A549 (cell line): ENCODE data around the gene RRBP1.

Experiments used
- CBX2 ChIP-seq: fragments of 200-600 bp; sonication (generic); IDR thresholded peaks from 2 replicates; pipeline ENCODE4 v1.6.1; 2016; ENCODE audit warnings: low read depth, mild to moderate bottlenecking, borderline replicate concordance
- CBX8 ChIP-seq: fragments of 200-600 bp; sonication (generic); IDR thresholded peaks from 2 replicates; pipeline ENCODE4 v1.6.1; 2016
- CHD2 ChIP-seq: fragments of 150-350 bp; IDR thresholded peaks from 2 replicates; pipeline ENCODE4 v1.6.1; 2014; ENCODE audit warnings: low read length; ENCODE audit not compliant: partially characterized antibody
- CTCF ChIP-seq: fragments of >200 bp; sonication (Bioruptor Twin); formaldehyde crosslinking; IDR thresholded peaks from 3 replicates; pipeline ENCODE4 v1.5.1; 2016
- EP300 ChIP-seq, 2 experiments: fragments of >200 bp; sonication (Bioruptor Twin); formaldehyde crosslinking; IDR thresholded peaks; 2 replicates in 1 of 2; 3 replicates in 1 of 2; pipeline ENCODE4 v1.6.1; 2016 to 2017
- JUNB ChIP-seq: fragments of >200 bp; sonication (Bioruptor Twin); formaldehyde crosslinking; IDR thresholded peaks from 2 replicates; pipeline ENCODE4 v1.6.1; 2016
- POLR2A ChIP-seq: IDR thresholded peaks from 2 replicates; pipeline ENCODE4 v1.6.1; 2012; ENCODE audit warnings: mild to moderate bottlenecking, low read length
- RCOR1 ChIP-seq: fragments of 150-350 bp; IDR thresholded peaks from 2 replicates; pipeline ENCODE4 v1.6.1; 2014; ENCODE audit warnings: antibody characterized with exemption, low read length, low read depth
- TF ChIP-seq, protein P1 (sequence below): IDR thresholded peaks from 2 replicates; pipeline ENCODE4 v1.6.1; 2012

DNA sequence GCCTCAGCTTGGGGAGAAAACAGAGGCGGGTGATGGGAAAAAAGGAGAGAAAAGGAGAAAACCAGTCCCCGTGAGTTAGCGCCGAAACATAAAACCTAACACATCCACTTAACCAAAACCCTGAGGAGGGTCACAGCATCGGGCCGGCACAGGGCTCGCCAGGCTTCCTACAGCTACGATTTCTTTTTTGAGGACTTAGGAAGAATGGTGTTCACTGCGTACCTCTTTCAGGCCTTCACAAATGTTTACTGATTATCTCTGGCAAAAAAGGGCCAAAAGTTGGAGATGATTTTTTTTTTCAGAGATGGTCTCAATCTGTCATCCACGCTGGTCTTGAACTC lies 63.4 kb downstream of the RRBP1 start:
- TF ChIP-seq POLR2A, result no peak
- no peak for TF ChIP-seq CTCF
- no peak for TF ChIP-seq CHD2
- TF ChIP-seq EP300 (IDR thresholded peaks at IDR 0.05), result no peak
- TF ChIP-seq RCOR1, result no peak
- TF ChIP-seq CBX2, result no peak
- TF ChIP-seq, protein P1, sequence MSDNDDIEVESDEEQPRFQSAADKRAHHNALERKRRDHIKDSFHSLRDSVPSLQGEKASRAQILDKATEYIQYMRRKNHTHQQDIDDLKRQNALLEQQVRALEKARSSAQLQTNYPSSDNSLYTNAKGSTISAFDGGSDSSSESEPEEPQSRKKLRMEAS, result no peak
- no peak for TF ChIP-seq CBX8
- TF ChIP-seq JUNB, result no peak
